ENCODE measurements around the gene PKHD1. TPM values are rescaled to one million over a fixed set of nuclear protein-coding genes. Genes with fewer than 3 reads are reported as not detected.

PKHD1 gene
- total RNA-seq, 2 donors from 2014 or later, result 0.20 TPM

- 97 to 100% methylated on average over 3 to 4 of the region's 4 CpGs for WGBS, 2 experiments (ENCODE audit: insufficient coverage in 1 of 2, insufficient read length in 1 of 2)
- peaks cover 11% of the 10 kb centered on the region for H3K9me3 Mint-ChIP-seq
- H3K4me3 Mint-ChIP-seq, result no peak overlapping the region
- peaks cover 27% of the 10 kb centered on the region for H3K4me1 Mint-ChIP-seq
- TF ChIP-seq CTCF (conservative IDR thresholded peaks at IDR 0.05), result no peak
- Histone ChIP-seq H3K4me3 (ENCODE audit: low read length) (no peak overlapping the region), H3K27ac (ENCODE audit: low read depth, low read length) (no peak overlapping the region), H3K4me1 (ENCODE audit: control insufficient read depth, insufficient read depth, low read length) (peaks cover 12% of the 10 kb centered on the region), H3K27me3 (ENCODE audit: control insufficient read depth, insufficient read depth, low read length, poor library complexity, severe bottlenecking) (no peaks in the 10 kb centered on the region), H3K9me3 (ENCODE audit: control insufficient read depth, low read length) (no peaks in the 10 kb centered on the region), H3K9ac (ENCODE audit: extremely low read depth, low read length, poor library complexity, severe bottlenecking) (no peak overlapping the region), H3K36me3 (ENCODE audit: control insufficient read depth, insufficient read depth, low read length) (no peaks in the 10 kb centered on the region)
- H3K36me3 Mint-ChIP-seq (ENCODE audit: low read depth), result peaks cover 3% of the 10 kb centered on the region
- no peaks in the 10 kb centered on the region for H3K27me3 Mint-ChIP-seq (ENCODE audit: insufficient read depth)
- no peak overlapping the region for H3K27ac Mint-ChIP-seq
- no peak for DNase-seq
Observed at GRCh38 chr6:51630011-51630410, 457.4 kb downstream of the PKHD1 start.

GRCh38 chr6:51626391-51626790 lies 461.0 kb downstream of the PKHD1 start:
- TF ChIP-seq CTCF (conservative IDR thresholded peaks at IDR 0.05), result no peak
- WGBS, 2 experiments (ENCODE audit: insufficient coverage in 1 of 2, insufficient read length in 1 of 2), result 94 to 100% methylated on average over 1 of the region's 1 CpG
- H3K4me1 ChIP-seq (ENCODE audit: control insufficient read depth, insufficient read depth, low read length), result no peaks in the 10 kb centered on the region
- peaks cover 11% of the 10 kb centered on the region for H3K9me3 Mint-ChIP-seq
- H3K4me3 ChIP-seq (ENCODE audit: low read length), result no peak overlapping the region
- no peak for DNase-seq
- H3K36me3 Mint-ChIP-seq (ENCODE audit: low read depth), result peaks cover 3% of the 10 kb centered on the region
- H3K9ac ChIP-seq (ENCODE audit: extremely low read depth, low read length, poor library complexity, severe bottlenecking), result no peak overlapping the region
- H3K27ac Mint-ChIP-seq, result no peak overlapping the region
- no peak overlapping the region for H3K4me3 Mint-ChIP-seq
- no peaks in the 10 kb centered on the region for H3K9me3 ChIP-seq (ENCODE audit: control insufficient read depth, low read length)
- H3K27ac ChIP-seq (ENCODE audit: low read depth, low read length), result no peak overlapping the region
- no peaks in the 10 kb centered on the region for H3K27me3 Mint-ChIP-seq (ENCODE audit: insufficient read depth)
- no peaks in the 10 kb centered on the region for H3K36me3 ChIP-seq (ENCODE audit: control insufficient read depth, insufficient read depth, low read length)
- peaks cover 4% of the 10 kb centered on the region for H3K4me1 Mint-ChIP-seq
- H3K27me3 ChIP-seq (ENCODE audit: control insufficient read depth, insufficient read depth, low read length, poor library complexity, severe bottlenecking), result no peaks in the 10 kb centered on the region

GRCh38 chr6:51625566-51625965 lies 461.8 kb downstream of the PKHD1 start:
- Histone ChIP-seq H3K27ac (ENCODE audit: low read depth, low read length) (no peak overlapping the region), H3K27me3 (ENCODE audit: control insufficient read depth, insufficient read depth, low read length, poor library complexity, severe bottlenecking) (no peaks in the 10 kb centered on the region), H3K9me3 (ENCODE audit: control insufficient read depth, low read length) (no peaks in the 10 kb centered on the region), H3K36me3 (ENCODE audit: control insufficient read depth, insufficient read depth, low read length) (no peaks in the 10 kb centered on the region), H3K4me1 (ENCODE audit: control insufficient read depth, insufficient read depth, low read length) (no peaks in the 10 kb centered on the region), H3K9ac (ENCODE audit: extremely low read depth, low read length, poor library complexity, severe bottlenecking) (no peak overlapping the region), H3K4me3 (ENCODE audit: low read length) (no peak overlapping the region)
- Mint-ChIP-seq H3K36me3 (ENCODE audit: low read depth) (peaks cover 3% of the 10 kb centered on the region), H3K27ac (no peak overlapping the region), H3K9me3 (peaks cover 11% of the 10 kb centered on the region), H3K4me3 (no peak overlapping the region), H3K4me1 (no peaks in the 10 kb centered on the region), H3K27me3 (ENCODE audit: insufficient read depth) (no peaks in the 10 kb centered on the region)
- no peak for TF ChIP-seq CTCF (conservative IDR thresholded peaks at IDR 0.05)
- no peak for DNase-seq
- WGBS, 2 experiments (ENCODE audit: insufficient coverage in 1 of 2, insufficient read length in 1 of 2), result 92 to 100% methylated on average over 2 to 4 of the region's 4 CpGs
